Erythroblast (primary cell): ENCODE results near the gene SMIM13.

ENCODE experiments used
- GATA1 ChIP-seq: IDR thresholded peaks from 2 replicates; pipeline ENCODE4 v1.6.1; 2011; ENCODE audit warnings: low read depth, mild to moderate bottlenecking, control low read depth, low read length, moderate library complexity
- POLR2A ChIP-seq: IDR thresholded peaks from 2 replicates; pipeline ENCODE4 v1.6.1; 2011; ENCODE audit warnings: mild to moderate bottlenecking, low read length

GRCh38 chr6:11092668-11093375, 812 bp upstream of the SMIM13 start:
- TF ChIP-seq POLR2A (no peak), GATA1 (no peak)
